Measurements from ENCODE around the gene TAF12.
"Not testable (repeated sequence)": the region's sequence is repeated elsewhere in the genome, so short reads cannot be mapped to it uniquely, and the experiment has no call there.

The TAF12 gene

DNA sequence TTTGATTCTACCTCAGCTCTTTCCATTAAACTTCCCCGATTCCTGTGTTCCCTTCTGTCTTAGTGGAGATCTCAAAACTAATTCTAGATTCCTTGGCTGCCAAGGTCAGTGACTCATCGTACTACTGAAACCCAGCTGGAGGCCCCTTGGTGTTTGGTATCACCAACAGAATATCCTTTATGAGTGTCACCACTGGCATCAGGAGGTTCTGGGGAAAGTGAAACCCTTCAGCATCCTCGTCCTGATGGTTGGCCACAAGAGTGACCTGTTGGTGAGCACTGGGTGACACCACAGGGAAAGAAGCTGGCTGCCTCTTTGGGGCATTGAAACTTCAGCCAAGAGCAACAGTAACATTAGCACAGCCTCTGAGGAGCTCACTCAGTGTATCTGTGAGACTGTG is 41.2 kb downstream of the TAF12 start:
- no peaks in the 10 kb centered on the region for H3K79me2 ChIP-seq
- no peak overlapping the region for H3K4me3 ChIP-seq (ENCODE audit: low read depth, low read length)
- H3K27ac ChIP-seq = no peak overlapping the region
- H3K27me3 ChIP-seq (ENCODE audit: control insufficient read depth, insufficient read depth, low read length) = no peaks in the 10 kb centered on the region
- no peak overlapping the region for H3K9ac ChIP-seq
- no peaks in the 10 kb centered on the region for H3K36me3 ChIP-seq (ENCODE audit: control insufficient read depth, insufficient read depth, low read length)
- H2AFZ ChIP-seq = no peak overlapping the region
- TF ChIP-seq, protein P1, sequence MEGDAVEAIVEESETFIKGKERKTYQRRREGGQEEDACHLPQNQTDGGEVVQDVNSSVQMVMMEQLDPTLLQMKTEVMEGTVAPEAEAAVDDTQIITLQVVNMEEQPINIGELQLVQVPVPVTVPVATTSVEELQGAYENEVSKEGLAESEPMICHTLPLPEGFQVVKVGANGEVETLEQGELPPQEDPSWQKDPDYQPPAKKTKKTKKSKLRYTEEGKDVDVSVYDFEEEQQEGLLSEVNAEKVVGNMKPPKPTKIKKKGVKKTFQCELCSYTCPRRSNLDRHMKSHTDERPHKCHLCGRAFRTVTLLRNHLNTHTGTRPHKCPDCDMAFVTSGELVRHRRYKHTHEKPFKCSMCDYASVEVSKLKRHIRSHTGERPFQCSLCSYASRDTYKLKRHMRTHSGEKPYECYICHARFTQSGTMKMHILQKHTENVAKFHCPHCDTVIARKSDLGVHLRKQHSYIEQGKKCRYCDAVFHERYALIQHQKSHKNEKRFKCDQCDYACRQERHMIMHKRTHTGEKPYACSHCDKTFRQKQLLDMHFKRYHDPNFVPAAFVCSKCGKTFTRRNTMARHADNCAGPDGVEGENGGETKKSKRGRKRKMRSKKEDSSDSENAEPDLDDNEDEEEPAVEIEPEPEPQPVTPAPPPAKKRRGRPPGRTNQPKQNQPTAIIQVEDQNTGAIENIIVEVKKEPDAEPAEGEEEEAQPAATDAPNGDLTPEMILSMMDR (IDR thresholded peaks at IDR 0.05) = no peak
- H3K4me1 ChIP-seq = no peaks in the 10 kb centered on the region
- H3K9me3 ChIP-seq (ENCODE audit: control insufficient read depth, low read length) = no peaks in the 10 kb centered on the region
- no peak overlapping the region for H3K4me2 ChIP-seq (ENCODE audit: low read length)

DNA sequence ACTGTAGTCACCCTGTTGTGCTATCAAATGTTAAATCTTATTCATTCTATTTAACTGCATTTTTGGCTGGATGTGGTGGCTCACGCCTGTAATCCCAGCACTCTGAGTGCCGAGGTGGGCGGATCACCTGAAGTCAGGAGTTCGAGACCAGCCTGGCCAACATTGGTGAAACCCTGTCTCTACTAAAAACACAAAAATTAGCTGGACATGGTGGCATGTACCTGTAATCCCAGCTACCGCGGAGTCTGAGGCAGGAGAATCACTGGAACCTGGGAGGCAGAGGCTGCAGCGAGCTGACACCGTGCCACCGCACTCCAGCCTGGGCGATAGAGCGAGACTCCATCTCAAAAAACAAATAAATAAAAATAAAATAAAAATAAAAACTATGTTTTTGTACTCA is 46.6 kb downstream of the TAF12 start:
- not testable (repeated sequence) for H3K4me1 ChIP-seq; H3K79me2 ChIP-seq; H3K4me3 ChIP-seq (ENCODE audit: low read depth, low read length); H3K9me3 ChIP-seq (ENCODE audit: control insufficient read depth, low read length); H2AFZ ChIP-seq; H3K27ac ChIP-seq; H3K4me2 ChIP-seq (ENCODE audit: low read length); H3K9ac ChIP-seq; H3K36me3 ChIP-seq (ENCODE audit: control insufficient read depth, insufficient read depth, low read length); H3K27me3 ChIP-seq (ENCODE audit: control insufficient read depth, insufficient read depth, low read length)

- Histone ChIP-seq H3K4me3 (ENCODE audit: low read depth, low read length) (no peak overlapping the region), H3K9ac (no peak overlapping the region), H3K79me2 (no peaks in the 10 kb centered on the region), H3K4me1 (no peaks in the 10 kb centered on the region), H3K36me3 (ENCODE audit: control insufficient read depth, insufficient read depth, low read length) (no peaks in the 10 kb centered on the region), H3K27me3 (ENCODE audit: control insufficient read depth, insufficient read depth, low read length) (no peaks in the 10 kb centered on the region), H2AFZ (no peak overlapping the region), H3K27ac (no peak overlapping the region), H3K4me2 (ENCODE audit: low read length) (no peak overlapping the region), H3K9me3 (ENCODE audit: control insufficient read depth, low read length) (no peaks in the 10 kb centered on the region)
- TF ChIP-seq, protein P1 (IDR thresholded peaks at IDR 0.05) = no peak
Measured at GRCh38 chr1:28595412-28596191, 47.3 kb downstream of the TAF12 start.

GRCh38 chr1:28594686-28595411 is 48.0 kb downstream of the TAF12 start:
- not testable (repeated sequence) for H3K36me3 ChIP-seq (ENCODE audit: control insufficient read depth, insufficient read depth, low read length); H3K9ac ChIP-seq; H2AFZ ChIP-seq; H3K9me3 ChIP-seq (ENCODE audit: control insufficient read depth, low read length); H3K27me3 ChIP-seq (ENCODE audit: control insufficient read depth, insufficient read depth, low read length); H3K4me1 ChIP-seq; H3K4me3 ChIP-seq (ENCODE audit: low read depth, low read length); H3K27ac ChIP-seq; H3K79me2 ChIP-seq; H3K4me2 ChIP-seq (ENCODE audit: low read length)

DNA sequence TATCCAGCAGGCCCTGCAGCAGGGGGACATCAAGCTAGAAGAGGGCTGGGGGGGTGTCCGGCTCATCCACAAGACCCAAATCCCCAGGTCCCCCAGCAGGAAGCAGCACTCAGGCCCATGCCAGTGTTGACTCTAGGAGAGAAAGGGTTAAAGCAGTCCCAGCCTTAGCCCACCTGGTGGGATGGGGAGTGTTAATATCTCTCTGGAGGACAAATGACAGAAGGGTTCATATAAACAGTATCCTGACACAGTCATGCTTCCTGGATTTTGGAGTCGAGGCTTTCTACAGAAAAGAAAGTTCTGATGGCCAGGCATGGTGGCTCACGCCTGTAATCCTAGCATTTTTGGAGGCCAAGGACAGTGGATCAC is 48.9 kb downstream of the TAF12 start:
- not testable (repeated sequence) for H3K9me3 ChIP-seq (ENCODE audit: control insufficient read depth, low read length); H3K4me3 ChIP-seq (ENCODE audit: low read depth, low read length); H3K27me3 ChIP-seq (ENCODE audit: control insufficient read depth, insufficient read depth, low read length)

GRCh38 chr1:28592321-28593071 is 50.4 kb downstream of the TAF12 start:
- H3K9me3 ChIP-seq (ENCODE audit: control insufficient read depth, low read length) = no peaks in the 10 kb centered on the region
- H2AFZ ChIP-seq = peak overlapping the region; percentile 70
- H3K36me3 ChIP-seq (ENCODE audit: control insufficient read depth, insufficient read depth, low read length) = no peaks in the 10 kb centered on the region
- TF ChIP-seq, protein P1 (IDR thresholded peaks at IDR 0.05) = no peak
- peak overlapping the region; percentile 50 for H3K4me3 ChIP-seq (ENCODE audit: low read depth, low read length)
- H3K4me2 ChIP-seq (ENCODE audit: low read length) = peak overlapping the region; percentile 81
- H3K27me3 ChIP-seq (ENCODE audit: control insufficient read depth, insufficient read depth, low read length) = no peaks in the 10 kb centered on the region
- no peak overlapping the region for H3K9ac ChIP-seq
- H3K4me1 ChIP-seq = no peaks in the 10 kb centered on the region
- no peaks in the 10 kb centered on the region for H3K79me2 ChIP-seq
- H3K27ac ChIP-seq = no peak overlapping the region

More for the DNA sequence above, 48.9 kb downstream of the TAF12 start:
- H3K9ac ChIP-seq; H3K36me3 ChIP-seq (ENCODE audit: control insufficient read depth, insufficient read depth, low read length); H2AFZ ChIP-seq; H3K79me2 ChIP-seq; H3K27ac ChIP-seq; H3K4me1 ChIP-seq; H3K4me2 ChIP-seq (ENCODE audit: low read length): not testable (repeated sequence)
